ENCODE results near the gene RYR1.

DNA sequence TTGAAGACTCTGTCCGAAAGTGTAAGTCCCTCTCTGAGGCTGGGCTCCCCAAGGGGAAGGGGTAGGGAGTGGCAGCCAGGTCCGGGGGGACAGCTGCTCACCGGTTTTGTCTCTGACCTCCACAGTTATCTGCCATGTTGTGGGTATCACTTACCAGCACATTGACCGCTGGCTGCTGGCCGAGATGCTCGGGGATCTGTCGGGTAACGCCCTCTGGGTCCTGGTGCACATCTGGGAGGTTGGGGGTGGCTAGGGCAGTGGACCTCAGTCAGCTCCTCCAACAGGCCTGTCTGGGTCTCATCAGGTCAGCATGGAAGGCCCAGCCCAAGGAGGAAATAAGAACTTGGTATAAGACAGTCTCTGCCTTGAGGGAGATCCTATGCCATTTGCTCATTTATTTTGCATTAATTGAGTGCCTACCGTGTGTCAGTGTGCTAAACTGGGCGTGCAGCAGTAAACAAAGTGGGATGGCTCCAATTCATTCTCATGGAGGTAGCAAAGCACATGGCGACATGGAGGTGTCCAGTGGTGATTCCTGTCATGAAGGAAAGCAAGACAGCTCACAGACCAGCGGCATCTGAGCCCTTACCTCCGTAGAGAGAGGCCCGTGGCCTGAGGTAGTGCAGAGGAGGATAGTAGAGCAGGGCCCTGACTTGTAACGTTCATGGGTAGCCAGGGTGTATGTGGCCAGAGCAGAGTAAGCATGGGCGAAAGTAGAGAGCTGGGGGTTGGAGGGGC is 199.2 kb downstream of the RYR1 start:
- TF ChIP-seq, protein P1, sequence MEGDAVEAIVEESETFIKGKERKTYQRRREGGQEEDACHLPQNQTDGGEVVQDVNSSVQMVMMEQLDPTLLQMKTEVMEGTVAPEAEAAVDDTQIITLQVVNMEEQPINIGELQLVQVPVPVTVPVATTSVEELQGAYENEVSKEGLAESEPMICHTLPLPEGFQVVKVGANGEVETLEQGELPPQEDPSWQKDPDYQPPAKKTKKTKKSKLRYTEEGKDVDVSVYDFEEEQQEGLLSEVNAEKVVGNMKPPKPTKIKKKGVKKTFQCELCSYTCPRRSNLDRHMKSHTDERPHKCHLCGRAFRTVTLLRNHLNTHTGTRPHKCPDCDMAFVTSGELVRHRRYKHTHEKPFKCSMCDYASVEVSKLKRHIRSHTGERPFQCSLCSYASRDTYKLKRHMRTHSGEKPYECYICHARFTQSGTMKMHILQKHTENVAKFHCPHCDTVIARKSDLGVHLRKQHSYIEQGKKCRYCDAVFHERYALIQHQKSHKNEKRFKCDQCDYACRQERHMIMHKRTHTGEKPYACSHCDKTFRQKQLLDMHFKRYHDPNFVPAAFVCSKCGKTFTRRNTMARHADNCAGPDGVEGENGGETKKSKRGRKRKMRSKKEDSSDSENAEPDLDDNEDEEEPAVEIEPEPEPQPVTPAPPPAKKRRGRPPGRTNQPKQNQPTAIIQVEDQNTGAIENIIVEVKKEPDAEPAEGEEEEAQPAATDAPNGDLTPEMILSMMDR (IDR thresholded peaks at IDR 0.05; ENCODE audit: low read depth, low read length) = no peak
- TF ChIP-seq EZH2phosphoT487 (IDR thresholded peaks at IDR 0.05; ENCODE audit: low read depth) = no peak

Measured in OCI-LY3 (cell line).